Smooth muscle cell (in vitro differentiated cells): Measurements from ENCODE around the gene DTWD2. TPM values are rescaled to one million over a fixed set of nuclear protein-coding genes. Genes with fewer than 3 reads are reported as not detected.

Experiments
- DNase-seq: peaks from one replicate; lab custom pipeline; 2025; ENCODE audit not compliant: unreplicated experiment; lab: John Stamatoyannopoulos, UW
- H2AFZ ChIP-seq: fragments of 200-600 bp; sonication (generic); 2 replicates; pipeline ENCODE4 v1.6.0; 2016; ENCODE audit warnings: antibody characterized with exemption, low read depth, mild to moderate bottlenecking
- H3F3A ChIP-seq: fragments of 200-600 bp; sonication (generic); 2 replicates; pipeline ENCODE4 v1.6.0; 2017; ENCODE audit warnings: antibody characterized with exemption, low read depth
- H3K27ac ChIP-seq: fragments of 200-600 bp; sonication (generic); 2 replicates; pipeline ENCODE4 v1.5.1; 2016; ENCODE audit warnings: low read depth, mild to moderate bottlenecking
- H3K27me3 ChIP-seq: fragments of 200-600 bp; sonication (generic); 2 replicates; pipeline ENCODE4 v1.6.1; 2016; ENCODE audit warnings: low read depth, mild to moderate bottlenecking
- H3K36me3 ChIP-seq: fragments of 200-600 bp; sonication (generic); 2 replicates; pipeline ENCODE4 v1.5.1; 2016; ENCODE audit warnings: low read depth
- H3K4me1 ChIP-seq: fragments of 200-600 bp; sonication (generic); 2 replicates; pipeline ENCODE4 v1.5.1; 2016; ENCODE audit warnings: low read depth
- H3K4me2 ChIP-seq: fragments of 200-600 bp; sonication (generic); 2 replicates; pipeline ENCODE4 v1.6.0; 2016; ENCODE audit warnings: mild to moderate bottlenecking
- H3K4me3 ChIP-seq: fragments of 200-600 bp; sonication (generic); 2 replicates; pipeline ENCODE4 v1.5.1; 2016; ENCODE audit warnings: mild to moderate bottlenecking
- H3K79me2 ChIP-seq: fragments of 200-600 bp; sonication (generic); 2 replicates; pipeline ENCODE4 v1.6.0; 2016; ENCODE audit warnings: low read depth, mild to moderate bottlenecking
- H3K9ac ChIP-seq: fragments of 200-600 bp; sonication (generic); 2 replicates; pipeline ENCODE4 v1.6.0; 2016; ENCODE audit warnings: low read depth
- H3K9me3 ChIP-seq: fragments of 200-600 bp; sonication (generic); replicated peaks from 2 replicates; pipeline ENCODE4 v1.5.1; 2016; ENCODE audit warnings: low read depth
- H4K20me1 ChIP-seq: fragments of 200-600 bp; sonication (generic); 2 replicates; pipeline ENCODE4 v1.6.0; 2016; ENCODE audit warnings: low read depth
- WGBS: methylation state at CpG from one replicate; pipeline ENCODE4 v1.1.7; 2016; ENCODE audit warnings: low lambda C conversion rate; 5-methylcytosine and 5-hydroxymethylcytosine counted together
- polyA plus RNA-seq: library from polyadenylated mRNA; unstranded; fragments of >200 nt; fragmentation: Nextera tagmentation; extraction: Ambion mirVana; gene quantifications from 2 replicates; pipeline ENCODE4 v1.2.1, GENCODE V29; 2016
- total RNA-seq: library from RNA; depleted of rRNA; stranded (reverse); fragments of >200 nt; gene quantifications from 2 replicates; pipeline ENCODE4 v1.2.3, GENCODE V29; 2014
- TF ChIP-seq, protein P1 (sequence below): fragments of 200-600 bp; sonication (generic); IDR thresholded peaks from 2 replicates; pipeline ENCODE4 v1.5.1; 2017; ENCODE audit warnings: borderline replicate concordance, mild to moderate bottlenecking, antibody characterized with exemption; ENCODE audit not compliant: insufficient read depth, poor library complexity, severe bottlenecking

DTWD2 gene
- total and polyA plus RNA-seq, 2 experiments from 2014 or later = 0.58 to 1.7 TPM

DNA sequence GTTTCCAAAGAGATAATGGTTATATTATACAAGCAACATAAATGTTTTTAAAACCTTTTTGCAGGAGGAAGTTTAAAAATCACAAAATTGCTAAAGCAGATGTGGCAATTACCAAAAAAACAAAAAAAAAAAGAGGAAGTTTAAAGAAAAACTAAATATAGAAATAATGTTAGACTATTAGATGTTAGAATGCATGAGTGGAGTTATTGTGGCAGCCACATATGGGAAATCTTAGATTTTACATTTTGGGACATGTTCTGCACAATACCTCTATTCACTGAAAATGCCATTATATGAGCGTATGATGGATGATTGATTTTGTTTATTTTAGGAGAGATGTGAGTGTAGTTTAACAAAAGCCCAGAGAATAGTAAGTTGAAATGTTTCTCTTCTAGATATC lies 31.2 kb upstream of the DTWD2 start:
- TF ChIP-seq, protein P1, sequence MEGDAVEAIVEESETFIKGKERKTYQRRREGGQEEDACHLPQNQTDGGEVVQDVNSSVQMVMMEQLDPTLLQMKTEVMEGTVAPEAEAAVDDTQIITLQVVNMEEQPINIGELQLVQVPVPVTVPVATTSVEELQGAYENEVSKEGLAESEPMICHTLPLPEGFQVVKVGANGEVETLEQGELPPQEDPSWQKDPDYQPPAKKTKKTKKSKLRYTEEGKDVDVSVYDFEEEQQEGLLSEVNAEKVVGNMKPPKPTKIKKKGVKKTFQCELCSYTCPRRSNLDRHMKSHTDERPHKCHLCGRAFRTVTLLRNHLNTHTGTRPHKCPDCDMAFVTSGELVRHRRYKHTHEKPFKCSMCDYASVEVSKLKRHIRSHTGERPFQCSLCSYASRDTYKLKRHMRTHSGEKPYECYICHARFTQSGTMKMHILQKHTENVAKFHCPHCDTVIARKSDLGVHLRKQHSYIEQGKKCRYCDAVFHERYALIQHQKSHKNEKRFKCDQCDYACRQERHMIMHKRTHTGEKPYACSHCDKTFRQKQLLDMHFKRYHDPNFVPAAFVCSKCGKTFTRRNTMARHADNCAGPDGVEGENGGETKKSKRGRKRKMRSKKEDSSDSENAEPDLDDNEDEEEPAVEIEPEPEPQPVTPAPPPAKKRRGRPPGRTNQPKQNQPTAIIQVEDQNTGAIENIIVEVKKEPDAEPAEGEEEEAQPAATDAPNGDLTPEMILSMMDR = no peak

DNA sequence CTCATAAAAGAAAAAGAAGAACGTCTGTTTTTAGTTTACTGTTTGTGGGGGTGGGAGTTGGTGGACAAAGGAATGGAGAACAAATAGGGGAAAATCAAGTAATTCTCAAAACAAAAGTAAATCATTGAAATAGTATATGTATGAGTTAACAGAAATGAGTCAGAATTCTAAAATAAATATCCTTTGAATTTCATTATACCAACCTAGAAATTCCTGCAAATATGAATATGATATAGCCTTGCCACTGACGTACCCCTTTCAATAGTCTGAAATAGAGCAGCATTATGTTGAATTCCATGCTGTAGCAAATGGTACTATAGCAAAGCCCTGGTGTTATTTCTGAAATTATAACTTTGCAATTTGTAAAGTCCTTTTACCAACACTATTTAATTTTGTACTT lies 29.6 kb upstream of the DTWD2 start:
- no peaks in the 10 kb centered on the region for H3K9me3 ChIP-seq
- no peak overlapping the region for H3K4me2 ChIP-seq
- H3K79me2 ChIP-seq = no peaks in the 10 kb centered on the region
- no peaks in the 10 kb centered on the region for H4K20me1 ChIP-seq
- no peak overlapping the region for H2AFZ ChIP-seq
- H3F3A ChIP-seq = no peaks in the 10 kb centered on the region
- TF ChIP-seq, protein P1 = no peak
- 88% methylated on average over 2 of the region's 2 CpGs for WGBS
- no peaks in the 10 kb centered on the region for H3K4me1 ChIP-seq
- no peaks in the 10 kb centered on the region for H3K36me3 ChIP-seq
- H3K4me3 ChIP-seq = no peak overlapping the region
- no peak for DNase-seq
- H3K27me3 ChIP-seq = no peaks in the 10 kb centered on the region
- no peak overlapping the region for H3K27ac ChIP-seq
- no peak overlapping the region for H3K9ac ChIP-seq

More for the DNA sequence above, 31.2 kb upstream of the DTWD2 start:
- H3K9me3 ChIP-seq = no peaks in the 10 kb centered on the region
- H2AFZ ChIP-seq = no peak overlapping the region
- H3K36me3 ChIP-seq = no peaks in the 10 kb centered on the region
- DNase-seq = no peak
- H3K79me2 ChIP-seq = no peaks in the 10 kb centered on the region
- H3K27ac ChIP-seq = no peak overlapping the region
- 97% methylated on average over 1 of the region's 1 CpG for WGBS
- no peaks in the 10 kb centered on the region for H3K27me3 ChIP-seq
- H3K4me2 ChIP-seq = no peak overlapping the region
- no peak overlapping the region for H3K4me3 ChIP-seq
- H3F3A ChIP-seq = no peaks in the 10 kb centered on the region
- no peak overlapping the region for H3K9ac ChIP-seq
- no peaks in the 10 kb centered on the region for H4K20me1 ChIP-seq
- no peaks in the 10 kb centered on the region for H3K4me1 ChIP-seq

DNA sequence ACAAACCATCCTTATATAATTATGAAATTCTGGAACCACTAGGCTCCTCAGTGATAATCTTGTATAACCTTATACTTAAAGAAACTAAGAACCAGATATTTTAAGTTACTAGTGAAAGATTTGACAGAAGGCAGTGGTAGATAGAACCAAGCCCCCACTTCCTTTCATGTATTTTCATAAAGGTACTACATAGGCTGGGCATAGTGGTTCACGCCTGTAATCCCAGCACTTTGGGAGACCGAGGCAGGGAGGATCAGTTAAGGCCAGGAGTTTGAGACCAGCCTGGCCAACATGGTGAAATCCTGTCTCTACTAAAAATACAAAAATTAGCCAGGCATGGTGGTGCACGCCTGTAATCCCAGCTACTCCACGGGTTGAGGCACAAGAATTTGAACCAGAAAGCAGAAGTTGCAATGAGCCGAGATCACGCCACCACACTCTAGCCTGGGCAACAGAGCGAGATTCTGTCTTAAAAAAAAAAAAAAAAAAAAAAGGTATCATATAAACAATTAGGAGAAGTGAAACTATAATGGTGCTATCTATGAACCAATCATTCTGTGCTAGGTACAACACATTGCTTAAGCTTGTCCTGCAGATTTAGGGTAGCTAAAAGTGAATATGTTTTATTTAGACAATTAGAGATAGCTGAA lies 27.9 kb upstream of the DTWD2 start:
- Histone ChIP-seq H3F3A (no peaks in the 10 kb centered on the region), H3K9ac (no peak overlapping the region), H4K20me1 (no peaks in the 10 kb centered on the region), H3K9me3 (no peaks in the 10 kb centered on the region), H2AFZ (no peak overlapping the region), H3K36me3 (no peaks in the 10 kb centered on the region), H3K79me2 (no peaks in the 10 kb centered on the region), H3K4me3 (no peak overlapping the region), H3K4me2 (no peak overlapping the region), H3K27ac (no peak overlapping the region), H3K27me3 (no peaks in the 10 kb centered on the region), H3K4me1 (no peaks in the 10 kb centered on the region)
- TF ChIP-seq, protein P1 = no peak
- DNase-seq = no peak
- 96% methylated on average over 7 of the region's 7 CpGs for WGBS

DNA sequence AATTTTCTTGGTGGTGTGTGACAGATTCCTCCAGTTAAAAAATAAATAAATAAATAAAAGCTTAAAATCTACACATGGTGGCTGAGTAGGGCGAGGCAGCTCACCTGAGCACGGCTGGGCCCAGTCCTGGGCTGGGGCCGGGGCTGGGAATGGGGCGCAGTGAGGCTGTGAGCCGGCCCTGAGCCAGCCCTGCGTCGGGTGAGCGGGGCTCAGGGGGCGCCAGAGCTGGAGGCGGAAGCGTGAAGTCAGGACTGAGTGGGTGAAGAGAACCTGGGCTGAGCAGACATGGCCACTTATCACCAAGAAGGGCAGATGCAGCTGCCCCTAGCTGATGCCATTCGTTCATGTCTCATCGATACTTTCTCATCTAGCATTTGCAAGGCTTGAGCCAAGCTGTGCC lies 22.8 kb upstream of the DTWD2 start:
- no peaks in the 10 kb centered on the region for H3K9me3 ChIP-seq
- H3K27ac ChIP-seq = no peak overlapping the region
- H3K4me3 ChIP-seq = no peak overlapping the region
- no peaks in the 10 kb centered on the region for H3K4me1 ChIP-seq
- H3K4me2 ChIP-seq = no peak overlapping the region
- H3F3A ChIP-seq = no peaks in the 10 kb centered on the region
- no peak for DNase-seq
- H3K27me3 ChIP-seq = no peaks in the 10 kb centered on the region
- WGBS = 93% methylated on average over 13 of the region's 13 CpGs
- no peak overlapping the region for H3K9ac ChIP-seq
- no peaks in the 10 kb centered on the region for H3K79me2 ChIP-seq
- TF ChIP-seq, protein P1 = no peak
- no peaks in the 10 kb centered on the region for H3K36me3 ChIP-seq
- no peaks in the 10 kb centered on the region for H4K20me1 ChIP-seq
- H2AFZ ChIP-seq = no peak overlapping the region
